Activated CD4-positive, alpha-beta memory T cell treated with anti-CD3 and anti-CD28 coated beads, Interleukin-2, amount 10 ng/mL, durations not matched to agents 7 days and 5 days (primary cell): ENCODE measurements around the gene ERC1. TPM values are rescaled to one million over a fixed set of nuclear protein-coding genes. Genes with fewer than 3 reads are reported as not detected.
"Not testable (repeated sequence)": the region's sequence is repeated elsewhere in the genome, so short reads cannot be mapped to it uniquely, and the experiment has no call there.

ENCODE experiments used
- CTCF ChIA-PET: fragments of 350-600 bp; sonication (Branson Sonifier 250); formaldehyde crosslinking; loops from one replicate; lab custom pipeline; 2021; ENCODE audit warnings: antibody characterized with exemption, inconsistent platforms; lab: Charles Lee
- POLR2A ChIA-PET: fragments of 350-600 bp; sonication (Branson Sonifier 250); formaldehyde crosslinking; loops from one replicate; lab custom pipeline; 2021; ENCODE audit warnings: antibody characterized with exemption; lab: Charles Lee
- DNase-seq: peaks from one replicate; pipeline ENCODE4 v3.0.0-alpha.2; 2020
- H3K27ac Mint-ChIP-seq: one replicate; pipeline ENCODE4 v1.8.0; 2021; ENCODE audit warnings: mild to moderate bottlenecking, mixed read lengths
- H3K27me3 Mint-ChIP-seq: one replicate; pipeline ENCODE4 v1.8.0; 2021; ENCODE audit warnings: mixed read lengths
- H3K36me3 Mint-ChIP-seq: one replicate; pipeline ENCODE4 v1.8.0; 2021; ENCODE audit warnings: low read depth, mixed read lengths
- H3K4me1 Mint-ChIP-seq: one replicate; pipeline ENCODE4 v1.8.0; 2021; ENCODE audit warnings: mixed read lengths
- H3K4me3 Mint-ChIP-seq: one replicate; pipeline ENCODE4 v1.8.0; 2021; ENCODE audit warnings: mild to moderate bottlenecking, mixed read lengths
- H3K9me3 Mint-ChIP-seq: one replicate; pipeline ENCODE4 v1.8.0; 2021; ENCODE audit warnings: mixed read lengths
- total RNA-seq, 2 experiments: library from RNA; stranded (reverse); gene quantifications; one replicate each; pipeline ENCODE4 v1.2.3, GENCODE V29; 2021

The ERC1 gene
- total RNA-seq, 2 experiments from 2014 or later = 33.5 to 37.9 TPM

DNA sequence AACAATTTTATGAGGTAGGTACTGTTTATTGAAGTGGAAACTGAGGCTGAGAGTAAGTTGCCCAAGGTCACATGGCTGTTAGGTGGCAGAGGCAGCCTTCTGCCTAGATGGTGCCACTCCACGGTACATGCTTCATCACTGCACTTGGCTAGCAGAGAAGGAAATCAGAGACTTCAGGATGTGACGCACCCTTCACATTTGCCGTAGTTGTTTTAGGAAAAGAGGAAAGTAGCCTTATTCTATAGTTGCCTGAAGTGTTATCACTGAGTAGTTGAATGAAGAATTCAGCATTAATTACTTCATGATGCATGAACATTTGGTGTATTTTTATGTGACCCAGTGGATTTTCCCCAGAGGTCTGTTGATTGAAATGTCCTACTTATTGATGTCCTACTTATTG, 55.7 kb downstream of the ERC1 start:
- no peak for DNase-seq
- Mint-ChIP-seq H3K9me3 (no peaks in the 10 kb centered on the region), H3K4me1 (peaks cover 9% of the 10 kb centered on the region), H3K36me3 (peaks cover 2% of the 10 kb centered on the region), H3K4me3 (no peak overlapping the region), H3K27me3 (no peaks in the 10 kb centered on the region), H3K27ac (no peak overlapping the region)
- ChIA-PET POLR2A (no interaction called here), CTCF (no interaction called here)

DNA sequence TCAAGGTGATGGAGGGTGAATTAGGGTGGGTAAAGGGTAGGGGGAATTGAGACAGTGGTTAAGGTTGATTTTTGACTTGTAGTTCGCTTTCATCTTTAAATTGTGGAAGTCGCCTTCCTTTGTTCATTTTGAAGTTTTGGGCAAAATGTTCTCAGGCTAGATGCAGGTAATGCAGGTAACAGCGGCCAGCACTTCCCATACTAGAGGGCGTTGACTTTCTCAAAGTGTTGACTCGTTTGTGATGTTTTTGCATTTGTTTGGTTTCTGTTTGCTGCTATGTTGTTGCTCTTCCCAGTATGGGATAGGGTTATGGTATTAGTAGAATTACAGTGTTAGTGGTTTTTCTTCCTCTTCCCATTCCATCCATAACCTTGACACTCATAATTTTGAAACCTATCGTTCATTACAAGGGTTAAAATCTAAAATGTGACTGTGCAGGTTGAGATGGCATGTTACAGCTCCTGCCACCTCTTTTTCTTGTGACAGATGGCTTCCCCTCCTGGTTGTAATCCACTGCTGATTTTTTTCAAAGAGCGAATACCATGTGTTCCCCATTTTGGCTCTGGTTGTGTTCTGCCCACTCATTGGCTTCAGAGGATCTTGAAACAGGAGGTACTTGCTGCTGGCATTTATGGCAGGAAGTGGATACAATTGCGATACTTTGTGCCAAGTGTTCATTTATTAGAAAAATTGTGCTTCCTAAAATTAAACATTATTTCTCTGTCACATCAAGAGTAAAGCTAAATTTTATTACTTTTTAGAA, 57.1 kb downstream of the ERC1 start:
- no peaks in the 10 kb centered on the region for H3K27me3 Mint-ChIP-seq
- H3K4me3 Mint-ChIP-seq = no peak overlapping the region
- no peak for DNase-seq
- peaks cover 9% of the 10 kb centered on the region for H3K4me1 Mint-ChIP-seq
- ChIA-PET POLR2A (no interaction called here), CTCF (no interaction called here)
- no peaks in the 10 kb centered on the region for H3K9me3 Mint-ChIP-seq
- H3K27ac Mint-ChIP-seq = no peak overlapping the region
- H3K36me3 Mint-ChIP-seq = peaks cover 2% of the 10 kb centered on the region

DNA sequence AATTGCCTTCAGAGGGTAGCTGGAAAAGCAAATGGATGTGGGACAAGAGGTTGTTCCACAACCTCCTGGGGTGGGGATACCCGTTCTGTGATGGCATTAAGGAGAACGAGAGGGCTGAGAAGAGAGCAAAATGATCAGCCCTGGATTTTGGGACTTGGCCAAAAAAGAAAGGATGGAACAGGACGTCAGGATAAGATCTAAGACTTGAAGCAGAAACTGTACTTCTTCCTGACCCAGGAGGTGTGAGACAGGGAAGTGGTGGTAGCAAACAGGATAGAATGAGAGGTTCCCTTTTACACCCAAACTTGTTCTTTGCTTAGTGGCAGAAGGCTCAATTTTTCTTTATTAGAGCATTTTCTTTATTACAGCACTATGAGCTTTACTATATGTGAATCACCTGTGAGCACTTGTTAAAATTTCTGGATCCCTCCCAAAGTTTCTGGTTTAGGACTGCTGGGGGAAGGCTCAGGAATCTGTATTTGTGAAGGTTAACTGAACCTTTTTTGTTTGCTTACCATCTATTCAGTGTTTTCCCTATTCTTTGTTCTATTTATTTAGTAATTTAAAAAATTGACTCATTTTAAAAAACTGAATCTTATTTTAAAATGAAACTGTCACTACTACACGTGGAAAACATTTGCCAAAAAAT, 59.2 kb downstream of the ERC1 start:
- ChIA-PET CTCF (no interaction called here), POLR2A (no interaction called here)
- Mint-ChIP-seq H3K27me3 (no peaks in the 10 kb centered on the region), H3K9me3 (no peaks in the 10 kb centered on the region), H3K27ac (no peak overlapping the region), H3K4me3 (no peak overlapping the region), H3K4me1 (peaks cover 9% of the 10 kb centered on the region), H3K36me3 (peaks cover 2% of the 10 kb centered on the region)
- DNase-seq = no peak

DNA sequence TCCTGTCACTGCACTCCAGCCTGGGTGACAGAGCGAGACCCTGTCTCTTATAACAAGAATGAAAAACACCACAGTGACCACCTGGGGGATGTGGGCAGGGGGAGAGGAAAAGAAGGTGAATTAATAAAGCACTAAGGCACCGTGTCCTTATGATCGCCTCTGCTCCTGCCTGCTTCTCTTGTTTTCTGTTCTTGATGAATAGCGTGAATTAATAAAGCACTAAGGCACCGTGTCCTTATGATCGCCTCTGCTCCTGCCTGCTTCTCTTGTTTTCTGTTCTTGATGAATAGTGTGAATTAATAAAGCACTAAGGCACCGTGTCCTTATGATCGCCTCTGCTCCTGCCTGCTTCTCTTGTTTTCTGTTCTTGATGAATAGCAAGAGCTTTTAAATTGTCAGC, 60.6 kb downstream of the ERC1 start:
- H3K4me1 Mint-ChIP-seq, POLR2A ChIA-PET, H3K9me3 Mint-ChIP-seq, H3K36me3 Mint-ChIP-seq, H3K27me3 Mint-ChIP-seq, DNase-seq, H3K27ac Mint-ChIP-seq, CTCF ChIA-PET, H3K4me3 Mint-ChIP-seq: not testable (repeated sequence)

DNA sequence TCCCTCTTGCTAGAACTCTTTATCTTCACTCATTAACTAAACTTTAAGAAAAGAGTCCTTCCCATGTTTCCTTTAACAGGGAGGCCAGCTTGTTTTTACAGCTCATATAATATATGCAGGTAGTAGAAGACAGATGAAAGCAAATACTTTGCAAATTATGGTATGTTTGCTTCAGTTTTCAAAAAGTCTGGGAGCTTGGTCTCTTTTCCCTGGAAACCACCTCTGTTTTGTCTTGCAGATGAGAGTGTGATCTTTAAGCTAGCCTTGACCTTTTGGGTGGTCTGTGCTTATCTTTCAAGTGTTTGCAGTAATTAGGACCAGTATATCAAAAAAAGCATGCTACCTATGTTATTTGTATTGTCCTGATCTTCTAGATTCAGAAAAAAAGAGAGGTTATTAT, 62.7 kb downstream of the ERC1 start:
- Mint-ChIP-seq H3K27me3 (no peaks in the 10 kb centered on the region), H3K4me3 (no peak overlapping the region)

DNA sequence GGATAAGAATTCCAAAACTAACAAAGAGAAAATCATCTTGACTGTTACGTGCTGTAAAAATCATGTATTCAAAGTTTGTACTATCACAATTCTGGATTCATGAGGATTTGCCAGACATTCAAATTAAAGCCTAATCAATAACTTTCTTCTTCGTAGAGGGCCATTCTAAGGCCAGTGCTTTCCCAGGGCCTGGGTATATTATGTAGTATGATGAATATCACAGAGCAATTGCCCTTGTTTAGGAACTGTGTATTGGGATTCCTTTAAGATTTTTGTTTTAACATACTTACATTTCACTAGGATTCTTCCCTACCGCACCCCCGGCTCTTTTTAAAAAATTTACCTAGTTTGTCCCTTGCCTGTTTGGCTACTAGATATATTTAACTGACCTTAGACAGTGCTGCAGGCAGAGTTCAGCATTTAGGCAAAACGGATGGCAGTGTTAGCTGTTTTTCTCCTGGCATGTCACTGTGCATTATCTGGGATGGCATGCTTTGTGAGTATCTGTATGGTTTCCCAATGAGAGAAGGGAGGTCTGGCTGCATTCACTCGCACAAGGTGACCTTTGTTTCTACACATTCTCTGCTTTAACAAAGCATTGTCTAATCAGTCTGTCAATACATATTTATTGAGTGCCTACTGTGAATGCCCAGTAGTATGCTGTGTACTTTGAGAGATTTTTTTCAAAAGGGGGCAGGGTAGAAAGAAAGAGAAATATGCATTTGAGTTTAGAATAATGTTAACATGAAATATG, 63.3 kb downstream of the ERC1 start:
- peaks cover 6% of the 10 kb centered on the region for H3K9me3 Mint-ChIP-seq
- no peaks in the 10 kb centered on the region for H3K4me1 Mint-ChIP-seq
- H3K36me3 Mint-ChIP-seq = peaks cover 14% of the 10 kb centered on the region
- H3K4me3 Mint-ChIP-seq = no peak overlapping the region
- ChIA-PET POLR2A (no interaction called here), CTCF (no interaction called here)
- H3K27me3 Mint-ChIP-seq = no peaks in the 10 kb centered on the region
- H3K27ac Mint-ChIP-seq = no peak overlapping the region
- no peak for DNase-seq

More for the DNA sequence above, 62.7 kb downstream of the ERC1 start:
- ChIA-PET POLR2A (no interaction called here), CTCF (no interaction called here)
- H3K27ac Mint-ChIP-seq = no peak overlapping the region
- peaks cover 10% of the 10 kb centered on the region for H3K36me3 Mint-ChIP-seq
- no peak for DNase-seq
- peaks cover 2% of the 10 kb centered on the region for H3K9me3 Mint-ChIP-seq
- H3K4me1 Mint-ChIP-seq = no peaks in the 10 kb centered on the region

DNA sequence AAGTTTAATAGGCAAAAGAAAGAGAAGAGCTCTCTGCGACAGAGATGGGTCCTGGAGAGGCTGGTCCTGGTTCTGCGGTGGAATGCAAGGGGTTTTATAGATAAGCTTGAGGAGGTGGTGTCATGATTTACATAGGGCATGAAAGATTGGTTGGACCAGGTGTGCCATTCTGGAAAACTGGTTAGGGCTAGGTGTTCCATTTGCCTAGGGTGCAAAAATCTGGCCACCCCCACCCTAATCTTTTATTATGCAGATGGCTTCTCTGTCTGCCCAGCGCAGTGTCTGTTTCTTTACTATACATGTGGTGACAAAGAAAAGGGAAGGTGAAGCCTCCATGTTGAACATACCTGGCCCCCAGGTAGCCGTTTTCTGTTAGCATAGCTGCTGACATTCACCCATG, 65.4 kb downstream of the ERC1 start:
- no peaks in the 10 kb centered on the region for H3K27me3 Mint-ChIP-seq
- no peaks in the 10 kb centered on the region for H3K4me1 Mint-ChIP-seq
- POLR2A ChIA-PET = no interaction called here
- CTCF ChIA-PET = no interaction called here
- H3K36me3 Mint-ChIP-seq = peaks cover 25% of the 10 kb centered on the region
- DNase-seq = no peak
- no peak overlapping the region for H3K4me3 Mint-ChIP-seq
- H3K27ac Mint-ChIP-seq = no peak overlapping the region
- H3K9me3 Mint-ChIP-seq = peaks cover 17% of the 10 kb centered on the region

DNA sequence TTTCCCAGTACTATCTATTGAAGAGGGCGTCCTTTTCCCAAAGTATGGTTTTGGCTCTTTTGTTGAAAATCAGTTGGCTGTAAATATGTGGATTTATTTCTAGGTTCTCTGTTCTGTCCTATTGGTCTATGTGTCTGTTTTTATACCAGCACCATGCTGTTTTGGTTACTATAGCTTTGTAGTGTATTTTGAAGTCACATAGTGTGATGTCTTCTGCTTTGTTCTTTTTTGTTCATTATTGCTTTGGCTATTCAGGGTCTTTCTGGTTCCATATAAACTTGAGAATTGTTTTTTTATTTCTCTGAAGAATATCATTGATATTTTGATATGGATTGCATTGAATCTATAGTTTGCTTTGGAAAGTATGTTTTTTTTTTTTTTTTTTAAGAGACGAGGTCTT, 67.4 kb downstream of the ERC1 start:
- CTCF ChIA-PET = no interaction called here
- Mint-ChIP-seq H3K9me3 (peaks cover 26% of the 10 kb centered on the region), H3K4me1 (peaks cover 1% of the 10 kb centered on the region), H3K4me3 (no peak overlapping the region), H3K27me3 (no peaks in the 10 kb centered on the region), H3K27ac (no peak overlapping the region), H3K36me3 (peaks cover 35% of the 10 kb centered on the region)
- POLR2A ChIA-PET = no interaction called here
- DNase-seq = no peak

DNA sequence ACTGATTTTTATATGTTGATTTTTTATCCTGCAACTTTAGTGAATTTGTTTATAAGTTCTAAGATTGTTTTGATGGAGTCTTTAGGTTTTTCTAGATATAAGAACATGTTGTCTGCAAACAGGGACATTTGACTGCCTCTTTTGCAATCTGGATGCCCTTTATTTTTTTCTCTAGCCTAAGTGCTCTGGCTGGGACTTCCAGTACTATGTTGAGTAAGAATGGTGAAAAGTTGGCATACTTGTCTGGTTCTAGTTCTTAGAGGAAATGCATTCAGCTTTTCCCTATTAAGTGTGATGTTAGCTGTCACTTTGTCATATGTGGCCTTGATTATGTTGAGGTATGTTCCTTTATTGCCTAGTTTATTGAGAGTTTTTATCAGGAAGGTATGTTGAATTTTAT, 68.1 kb downstream of the ERC1 start:
- POLR2A ChIA-PET = no interaction called here
- Mint-ChIP-seq H3K4me1 (peaks cover 1% of the 10 kb centered on the region), H3K27ac (no peak overlapping the region), H3K27me3 (no peaks in the 10 kb centered on the region), H3K4me3 (no peak overlapping the region), H3K36me3 (peaks cover 41% of the 10 kb centered on the region), H3K9me3 (peaks cover 32% of the 10 kb centered on the region)
- DNase-seq = no peak
- CTCF ChIA-PET = no interaction called here

DNA sequence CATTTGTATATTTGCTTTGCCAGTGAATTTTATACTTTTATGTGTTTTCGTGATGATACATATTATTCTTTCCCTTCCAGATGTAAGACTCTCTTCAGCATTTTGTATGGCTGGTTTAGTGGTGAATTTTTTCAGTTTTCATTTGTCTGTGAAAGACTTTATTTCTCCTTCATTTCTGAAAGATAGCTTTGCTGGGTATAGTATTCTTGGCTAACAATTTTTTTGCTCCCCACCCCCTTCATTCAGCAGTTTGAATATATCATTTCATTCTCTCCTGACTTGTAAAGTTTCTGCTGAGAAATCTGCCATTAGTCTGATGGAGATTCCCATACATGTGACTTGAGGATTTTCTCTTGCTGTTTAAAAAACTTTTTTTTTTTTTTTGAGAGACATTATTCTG, 72.8 kb downstream of the ERC1 start:
- Mint-ChIP-seq H3K27me3 (no peaks in the 10 kb centered on the region), H3K4me3 (no peak overlapping the region), H3K9me3 (peaks cover 35% of the 10 kb centered on the region), H3K4me1 (peaks cover 1% of the 10 kb centered on the region), H3K27ac (no peak overlapping the region), H3K36me3 (peaks cover 44% of the 10 kb centered on the region)
- POLR2A ChIA-PET = no interaction called here
- CTCF ChIA-PET = no interaction called here
- DNase-seq = no peak

DNA sequence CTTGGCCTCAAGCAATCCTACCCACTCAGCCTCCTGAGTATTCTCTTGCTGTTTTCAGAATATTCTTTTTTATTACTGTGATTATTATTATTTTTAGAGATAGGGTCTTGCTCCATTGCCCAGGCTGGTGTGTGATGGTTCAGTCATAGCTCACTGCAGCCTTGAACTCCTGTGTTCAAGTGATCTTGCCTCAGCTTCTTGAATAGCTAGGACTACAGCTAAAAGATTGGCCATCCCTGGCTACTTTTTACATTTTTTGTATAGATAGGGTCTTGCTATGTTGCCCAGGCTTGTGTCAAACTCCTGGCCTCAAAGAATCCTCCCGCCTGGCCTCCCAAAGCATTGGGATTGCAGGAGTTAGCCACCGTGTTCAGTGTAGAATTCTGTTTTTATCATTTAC, 73.3 kb downstream of the ERC1 start:
- no peaks in the 10 kb centered on the region for H3K27me3 Mint-ChIP-seq
- no peak for DNase-seq
- no peak overlapping the region for H3K4me3 Mint-ChIP-seq
- peaks cover 41% of the 10 kb centered on the region for H3K36me3 Mint-ChIP-seq
- H3K27ac Mint-ChIP-seq = no peak overlapping the region
- POLR2A ChIA-PET = no interaction called here
- peaks cover 1% of the 10 kb centered on the region for H3K4me1 Mint-ChIP-seq
- CTCF ChIA-PET = no interaction called here
- peaks cover 32% of the 10 kb centered on the region for H3K9me3 Mint-ChIP-seq

DNA sequence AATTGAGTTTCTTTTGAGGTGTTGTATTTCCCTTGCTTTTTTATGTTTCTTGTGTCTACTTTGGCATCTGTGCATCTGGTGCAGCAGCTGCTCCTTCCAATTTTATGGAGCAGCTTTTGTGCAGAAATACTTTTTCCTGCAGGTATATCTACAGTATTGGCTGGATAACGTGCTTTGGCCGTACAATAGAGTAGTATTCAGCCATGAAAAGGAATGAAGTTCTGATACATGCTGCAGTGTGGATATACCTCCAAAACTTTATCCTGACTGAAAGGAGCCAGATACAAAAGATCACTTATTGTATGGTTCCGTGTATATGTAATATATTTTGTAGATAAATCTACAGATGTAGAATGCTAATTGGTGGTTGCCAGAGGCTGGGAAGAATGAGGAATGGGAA, 74.6 kb downstream of the ERC1 start:
- Mint-ChIP-seq H3K4me1 (peaks cover 1% of the 10 kb centered on the region), H3K36me3 (peaks cover 33% of the 10 kb centered on the region), H3K9me3 (peaks cover 25% of the 10 kb centered on the region), H3K27ac (no peak overlapping the region), H3K27me3 (no peaks in the 10 kb centered on the region), H3K4me3 (no peak overlapping the region)
- POLR2A ChIA-PET = no interaction called here
- DNase-seq = no peak
- CTCF ChIA-PET = no interaction called here

DNA sequence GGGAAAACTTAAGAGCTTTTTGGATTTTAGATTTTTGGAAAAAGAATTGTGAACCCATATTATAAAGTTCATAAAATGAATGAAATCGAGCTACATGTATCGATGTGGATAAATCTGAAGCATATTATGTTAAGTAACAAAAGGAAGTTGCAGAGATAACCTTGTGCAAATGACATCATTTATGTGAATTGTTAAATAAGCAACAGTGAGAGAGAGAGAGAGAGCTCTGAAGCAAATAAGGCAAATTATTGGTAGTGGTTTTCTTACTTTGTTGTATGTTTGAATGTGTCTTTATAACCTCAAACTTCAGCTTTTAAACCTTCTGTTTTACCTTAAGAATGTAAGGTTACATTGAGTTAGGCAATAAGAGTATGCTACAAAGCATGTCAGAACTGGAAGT, 78.8 kb downstream of the ERC1 start:
- POLR2A ChIA-PET = interaction anchor here (0.7 kb wide), 1 partner anchor 34 kb away, joined by 3 read pairs; no protein-coding TSS in a partner anchor
- Mint-ChIP-seq H3K9me3 (no peaks in the 10 kb centered on the region), H3K27ac (no peak overlapping the region), H3K4me1 (peaks cover 3% of the 10 kb centered on the region), H3K36me3 (peaks cover 9% of the 10 kb centered on the region), H3K27me3 (no peaks in the 10 kb centered on the region), H3K4me3 (no peak overlapping the region)
- no peak for DNase-seq
- CTCF ChIA-PET = interaction anchor here (1.6 kb wide), 1 partner anchor 23 kb away, joined by 4 read pairs; no protein-coding TSS in a partner anchor
